Measurements from ENCODE around the gene ENOX1.

Gene ENOX1

GRCh38 chr13:43387880-43388279 is 398.9 kb downstream of the ENOX1 start:
- H3K9me3 ChIP-seq (ENCODE audit: control insufficient read depth in 5 of 5, low read length in 5 of 5): no peaks in the 10 kb centered on the region
- no peak overlapping the region for H3K27ac ChIP-seq (ENCODE audit: low read depth, low read length)
- H3K9ac ChIP-seq (ENCODE audit: low read length in 5 of 5): no peak overlapping the region
- H3K4me1 ChIP-seq (ENCODE audit: control insufficient read depth in 5 of 5, insufficient read depth in 5 of 5, low read length in 5 of 5): no peaks in the 10 kb centered on the region
- H3K4me3 ChIP-seq (ENCODE audit: low read depth in 1 of 5, low read length in 5 of 5): no peak overlapping the region
- no peaks in the 10 kb centered on the region for H3K27me3 ChIP-seq (ENCODE audit: control insufficient read depth in 5 of 5, insufficient read depth in 4 of 5, low read length in 5 of 5)
- no peaks in the 10 kb centered on the region for H3K36me3 ChIP-seq (ENCODE audit: control insufficient read depth in 5 of 5, insufficient read depth in 5 of 5, low read length in 5 of 5)

- Histone ChIP-seq H3K27me3 (ENCODE audit: control insufficient read depth in 5 of 5, insufficient read depth in 4 of 5, low read length in 5 of 5) (no peaks in the 10 kb centered on the region), H3K9ac (ENCODE audit: low read length in 5 of 5) (no peak overlapping the region)
These were observed 403.1 kb downstream of the ENOX1 start for GRCh38 chr13:43383498-43384165.

GRCh38 chr13:43379738-43380137 is 407.0 kb downstream of the ENOX1 start:
- peaks cover 0 to 3% (median 0%) of the 10 kb centered on the region in 5 donors for H3K9me3 ChIP-seq (ENCODE audit: control insufficient read depth in 5 of 5, low read length in 5 of 5)
- H3K27ac ChIP-seq (ENCODE audit: low read depth, low read length): no peak overlapping the region
- no peaks in the 10 kb centered on the region for H3K27me3 ChIP-seq (ENCODE audit: control insufficient read depth in 5 of 5, insufficient read depth in 4 of 5, low read length in 5 of 5)
- no peaks in the 10 kb centered on the region for H3K36me3 ChIP-seq (ENCODE audit: control insufficient read depth in 5 of 5, insufficient read depth in 5 of 5, low read length in 5 of 5)
- H3K4me3 ChIP-seq (ENCODE audit: low read depth in 1 of 5, low read length in 5 of 5): no peak overlapping the region
- peaks cover 0 to 3% (median 0%) of the 10 kb centered on the region in 5 donors for H3K4me1 ChIP-seq (ENCODE audit: control insufficient read depth in 5 of 5, insufficient read depth in 5 of 5, low read length in 5 of 5)
- no peak overlapping the region for H3K9ac ChIP-seq (ENCODE audit: low read length in 5 of 5)

More at GRCh38 chr13:43383498-43384165, 403.1 kb downstream of the ENOX1 start:
- Histone ChIP-seq H3K36me3 (ENCODE audit: control insufficient read depth in 5 of 5, insufficient read depth in 5 of 5, low read length in 5 of 5) (no peaks in the 10 kb centered on the region), H3K4me1 (ENCODE audit: control insufficient read depth in 5 of 5, insufficient read depth in 5 of 5, low read length in 5 of 5) (no peaks in the 10 kb centered on the region), H3K27ac (ENCODE audit: low read depth, low read length) (no peak overlapping the region), H3K9me3 (ENCODE audit: control insufficient read depth in 5 of 5, low read length in 5 of 5) (peaks cover 0 to 3% (median 0%) of the 10 kb centered on the region in 5 donors), H3K4me3 (ENCODE audit: low read depth in 1 of 5, low read length in 5 of 5) (no peak overlapping the region)

- Histone ChIP-seq H3K36me3 (ENCODE audit: control insufficient read depth in 5 of 5, insufficient read depth in 5 of 5, low read length in 5 of 5) (no peaks in the 10 kb centered on the region), H3K9me3 (ENCODE audit: control insufficient read depth in 5 of 5, low read length in 5 of 5) (peaks cover 0 to 3% (median 0%) of the 10 kb centered on the region in 5 donors), H3K27ac (ENCODE audit: low read depth, low read length) (no peak overlapping the region), H3K27me3 (ENCODE audit: control insufficient read depth in 5 of 5, insufficient read depth in 4 of 5, low read length in 5 of 5) (no peaks in the 10 kb centered on the region), H3K4me3 (ENCODE audit: low read depth in 1 of 5, low read length in 5 of 5) (no peak overlapping the region), H3K4me1 (ENCODE audit: control insufficient read depth in 5 of 5, insufficient read depth in 5 of 5, low read length in 5 of 5) (peaks cover 0 to 6% (median 5%) of the 10 kb centered on the region in 5 donors), H3K9ac (ENCODE audit: low read length in 5 of 5) (no peak overlapping the region)
These were observed 408.8 kb downstream of the ENOX1 start for GRCh38 chr13:43377973-43378372.

GRCh38 chr13:43377149-43377548 is 409.6 kb downstream of the ENOX1 start:
- Histone ChIP-seq H3K4me3 (ENCODE audit: low read depth in 1 of 5, low read length in 5 of 5) (no peak overlapping the region), H3K4me1 (ENCODE audit: control insufficient read depth in 5 of 5, insufficient read depth in 5 of 5, low read length in 5 of 5) (peaks cover 0 to 14% (median 6%) of the 10 kb centered on the region in 5 donors), H3K27ac (ENCODE audit: low read depth, low read length) (no peak overlapping the region), H3K36me3 (ENCODE audit: control insufficient read depth in 5 of 5, insufficient read depth in 5 of 5, low read length in 5 of 5) (no peaks in the 10 kb centered on the region), H3K9me3 (ENCODE audit: control insufficient read depth in 5 of 5, low read length in 5 of 5) (peaks cover 0 to 3% (median 0%) of the 10 kb centered on the region in 5 donors), H3K27me3 (ENCODE audit: control insufficient read depth in 5 of 5, insufficient read depth in 4 of 5, low read length in 5 of 5) (no peaks in the 10 kb centered on the region), H3K9ac (ENCODE audit: low read length in 5 of 5) (no peak overlapping the region)

- Histone ChIP-seq H3K9me3 (ENCODE audit: control insufficient read depth in 5 of 5, low read length in 5 of 5) (peaks cover 0 to 3% (median 0%) of the 10 kb centered on the region in 5 donors), H3K36me3 (ENCODE audit: control insufficient read depth in 5 of 5, insufficient read depth in 5 of 5, low read length in 5 of 5) (no peaks in the 10 kb centered on the region), H3K27ac (ENCODE audit: low read depth, low read length) (no peak overlapping the region), H3K27me3 (ENCODE audit: control insufficient read depth in 5 of 5, insufficient read depth in 4 of 5, low read length in 5 of 5) (no peaks in the 10 kb centered on the region), H3K9ac (ENCODE audit: low read length in 5 of 5) (no peak overlapping the region), H3K4me3 (ENCODE audit: low read depth in 1 of 5, low read length in 5 of 5) (no peak overlapping the region), H3K4me1 (ENCODE audit: control insufficient read depth in 5 of 5, insufficient read depth in 5 of 5, low read length in 5 of 5) (peaks cover 0 to 14% (median 6%) of the 10 kb centered on the region in 5 donors)
These were observed 410.2 kb downstream of the ENOX1 start for GRCh38 chr13:43376596-43376995.

- Histone ChIP-seq H3K9ac (ENCODE audit: low read length in 5 of 5) (no peak overlapping the region), H3K27ac (ENCODE audit: low read depth, low read length) (no peak overlapping the region), H3K9me3 (ENCODE audit: control insufficient read depth in 5 of 5, low read length in 5 of 5) (peaks cover 0 to 3% (median 0%) of the 10 kb centered on the region in 5 donors), H3K27me3 (ENCODE audit: control insufficient read depth in 5 of 5, insufficient read depth in 4 of 5, low read length in 5 of 5) (no peaks in the 10 kb centered on the region), H3K4me3 (ENCODE audit: low read depth in 1 of 5, low read length in 5 of 5) (no peak overlapping the region), H3K36me3 (ENCODE audit: control insufficient read depth in 5 of 5, insufficient read depth in 5 of 5, low read length in 5 of 5) (no peaks in the 10 kb centered on the region), H3K4me1 (ENCODE audit: control insufficient read depth in 5 of 5, insufficient read depth in 5 of 5, low read length in 5 of 5) (peaks cover 0 to 14% (median 6%) of the 10 kb centered on the region in 5 donors)
These were observed 410.8 kb downstream of the ENOX1 start for GRCh38 chr13:43375797-43376465.

GRCh38 chr13:43374621-43375020 is 412.2 kb downstream of the ENOX1 start:
- Histone ChIP-seq H3K9ac (ENCODE audit: low read length in 5 of 5) (no peak overlapping the region), H3K27me3 (ENCODE audit: control insufficient read depth in 5 of 5, insufficient read depth in 4 of 5, low read length in 5 of 5) (no peaks in the 10 kb centered on the region), H3K4me1 (ENCODE audit: control insufficient read depth in 5 of 5, insufficient read depth in 5 of 5, low read length in 5 of 5) (peaks cover 0 to 14% (median 6%) of the 10 kb centered on the region in 5 donors), H3K27ac (ENCODE audit: low read depth, low read length) (no peak overlapping the region), H3K9me3 (ENCODE audit: control insufficient read depth in 5 of 5, low read length in 5 of 5) (peaks cover 0 to 3% (median 0%) of the 10 kb centered on the region in 5 donors), H3K36me3 (ENCODE audit: control insufficient read depth in 5 of 5, insufficient read depth in 5 of 5, low read length in 5 of 5) (no peaks in the 10 kb centered on the region), H3K4me3 (ENCODE audit: low read depth in 1 of 5, low read length in 5 of 5) (no peak overlapping the region)

- Histone ChIP-seq H3K27ac (ENCODE audit: low read depth, low read length) (no peak overlapping the region), H3K36me3 (ENCODE audit: control insufficient read depth in 5 of 5, insufficient read depth in 5 of 5, low read length in 5 of 5) (no peaks in the 10 kb centered on the region)
These were observed 413.4 kb downstream of the ENOX1 start for GRCh38 chr13:43373400-43373799.

GRCh38 chr13:43370842-43371241 is 415.9 kb downstream of the ENOX1 start:
- no peaks in the 10 kb centered on the region for H3K36me3 ChIP-seq (ENCODE audit: control insufficient read depth in 5 of 5, insufficient read depth in 5 of 5, low read length in 5 of 5)
- H3K27me3 ChIP-seq (ENCODE audit: control insufficient read depth in 5 of 5, insufficient read depth in 4 of 5, low read length in 5 of 5): no peaks in the 10 kb centered on the region
- no peak overlapping the region for H3K9ac ChIP-seq (ENCODE audit: low read length in 5 of 5)
- H3K4me1 ChIP-seq (ENCODE audit: control insufficient read depth in 5 of 5, insufficient read depth in 5 of 5, low read length in 5 of 5): peaks cover 0 to 19% (median 6%) of the 10 kb centered on the region in 5 donors
- no peak overlapping the region for H3K27ac ChIP-seq (ENCODE audit: low read depth, low read length)
- no peaks in the 10 kb centered on the region for H3K9me3 ChIP-seq (ENCODE audit: control insufficient read depth in 5 of 5, low read length in 5 of 5)
- H3K4me3 ChIP-seq (ENCODE audit: low read depth in 1 of 5, low read length in 5 of 5): no peak overlapping the region

More at GRCh38 chr13:43373400-43373799, 413.4 kb downstream of the ENOX1 start:
- H3K9ac ChIP-seq (ENCODE audit: low read length in 5 of 5): no peak overlapping the region
- no peak overlapping the region for H3K4me3 ChIP-seq (ENCODE audit: low read depth in 1 of 5, low read length in 5 of 5)
- H3K9me3 ChIP-seq (ENCODE audit: control insufficient read depth in 5 of 5, low read length in 5 of 5): no peaks in the 10 kb centered on the region
- H3K27me3 ChIP-seq (ENCODE audit: control insufficient read depth in 5 of 5, insufficient read depth in 4 of 5, low read length in 5 of 5): no peaks in the 10 kb centered on the region
- H3K4me1 ChIP-seq (ENCODE audit: control insufficient read depth in 5 of 5, insufficient read depth in 5 of 5, low read length in 5 of 5): peaks cover 0 to 15% (median 6%) of the 10 kb centered on the region in 5 donors
